BLaER1 treated with 17β-estradiol and CSF1 and Interleukin-3, amounts not matched to agents 10 nM and 100 nM (cell line): ENCODE data around the gene NONO.
"Not testable (repeated sequence)": the region's sequence is repeated elsewhere in the genome, so short reads cannot be mapped to it uniquely, and the experiment has no call there.

Experiments used
- H3K27ac ChIP-seq, 11 experiments: shearing (Covaris generic); formaldehyde crosslinking; 2 replicates each; pipeline ENCODE4 v1.8.1; 2022
- H3K27me3 ChIP-seq, 11 experiments: shearing (Covaris generic); formaldehyde crosslinking; 2 replicates each; pipeline ENCODE4 v1.8.1; 2022
- H3K36me3 ChIP-seq, 11 experiments: shearing (Covaris generic); formaldehyde crosslinking; 2 replicates each; pipeline ENCODE4 v1.8.1; 2022
- H3K4me1 ChIP-seq, 10 experiments: shearing (Covaris generic); formaldehyde crosslinking; 2 replicates each; pipeline ENCODE4 v1.8.1; 2022
- H3K4me2 ChIP-seq, 11 experiments: shearing (Covaris generic); formaldehyde crosslinking; 2 replicates each; pipeline ENCODE4 v1.8.1; 2022
- H3K4me3 ChIP-seq, 10 experiments: shearing (Covaris generic); formaldehyde crosslinking; 2 replicates each; pipeline ENCODE4 v1.8.1; 2022
- H3K9ac ChIP-seq, 11 experiments: shearing (Covaris generic); formaldehyde crosslinking; 2 replicates each; pipeline ENCODE4 v1.8.1; 2022
- H3K9me3 ChIP-seq, 11 experiments: shearing (Covaris generic); formaldehyde crosslinking; replicated peaks in 1 of 11; 2 replicates each; pipeline ENCODE4 v1.8.1; 2022
- H4K20me1 ChIP-seq, 11 experiments: shearing (Covaris generic); formaldehyde crosslinking; 2 replicates each; pipeline ENCODE4 v1.8.1; 2022
- Cebpa-rat ChIP-seq, 11 experiments: shearing (Covaris generic); IDR thresholded peaks; 2 replicates each; pipeline ENCODE4 v1.8.1; 2022

The NONO gene

DNA sequence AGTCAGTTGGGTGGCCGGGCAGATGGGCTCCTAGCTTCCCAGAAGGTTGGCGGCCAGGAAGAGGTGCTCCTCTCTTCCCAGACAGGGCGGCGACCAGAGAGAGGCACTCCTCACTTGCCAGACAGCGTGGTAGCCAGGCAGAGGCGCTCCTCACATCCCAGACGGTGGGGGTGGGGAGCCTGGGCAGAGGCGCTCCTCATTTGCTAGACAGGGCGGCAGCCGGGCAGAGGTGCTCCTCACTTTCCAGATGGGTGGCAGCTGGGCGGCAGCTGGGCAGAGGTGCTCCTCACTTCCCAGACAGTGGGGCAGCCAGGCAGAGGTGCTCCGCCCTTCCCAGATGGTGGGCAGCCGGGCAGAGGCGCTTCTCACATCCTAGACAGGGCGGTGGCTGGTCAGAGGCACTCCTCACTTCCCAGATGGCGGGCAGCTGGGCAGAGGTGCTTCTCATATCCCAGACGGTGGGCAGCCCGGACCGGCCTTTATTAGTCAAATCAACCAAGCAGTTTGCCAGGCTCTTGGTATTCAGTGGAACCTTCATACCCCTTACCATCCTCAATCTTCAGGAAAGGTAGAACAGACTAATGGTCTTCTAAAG lies 13.5 kb upstream of the NONO start:
- Histone ChIP-seq H3K9ac (no peak overlapping the region), H4K20me1 (no peaks in the 10 kb centered on the region), H3K27ac (no peak overlapping the region), H3K9me3 (peaks cover 27 to 67% (median 35%) of the 10 kb centered on the region in 11 experiments), H3K4me2 (no peak overlapping the region), H3K27me3 (peaks cover 0 to 44% (median 12%) of the 10 kb centered on the region in 11 experiments; a peak in 16 of 22 replicates), H3K4me3 (no peak overlapping the region), H3K4me1 (no peaks in the 10 kb centered on the region), H3K36me3 (no peaks in the 10 kb centered on the region)
- TF ChIP-seq Cebpa-rat (IDR thresholded peaks at IDR 0.05), result no peak

DNA sequence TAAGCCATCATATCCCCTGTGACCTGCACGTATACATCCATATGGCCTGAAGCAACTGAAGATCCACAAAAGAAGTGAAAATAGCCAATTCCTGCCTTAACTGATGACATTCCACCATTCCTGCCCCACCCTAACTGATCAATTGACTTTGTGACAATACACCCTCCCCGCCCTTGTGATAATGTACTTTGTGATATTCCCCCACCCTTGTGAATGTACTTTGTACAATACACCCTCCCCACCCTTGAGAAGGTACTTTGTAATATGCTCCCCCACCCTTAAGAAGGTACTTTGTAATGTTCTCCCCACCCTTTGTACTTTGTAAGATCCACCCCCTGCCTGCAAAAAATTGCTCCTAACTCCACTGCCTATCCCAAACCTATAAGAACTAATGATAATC lies 11.1 kb upstream of the NONO start:
- H3K27me3 ChIP-seq, result peaks cover 0 to 27% (median 6%) of the 10 kb centered on the region in 11 experiments; a peak in 12 of 22 replicates
- not testable (repeated sequence) for H3K36me3 ChIP-seq, H3K4me1 ChIP-seq, H3K4me3 ChIP-seq, H3K27ac ChIP-seq, H3K4me2 ChIP-seq, H4K20me1 ChIP-seq, H3K9ac ChIP-seq
- H3K9me3 ChIP-seq, result peaks cover 31 to 76% (median 42%) of the 10 kb centered on the region in 11 experiments

DNA sequence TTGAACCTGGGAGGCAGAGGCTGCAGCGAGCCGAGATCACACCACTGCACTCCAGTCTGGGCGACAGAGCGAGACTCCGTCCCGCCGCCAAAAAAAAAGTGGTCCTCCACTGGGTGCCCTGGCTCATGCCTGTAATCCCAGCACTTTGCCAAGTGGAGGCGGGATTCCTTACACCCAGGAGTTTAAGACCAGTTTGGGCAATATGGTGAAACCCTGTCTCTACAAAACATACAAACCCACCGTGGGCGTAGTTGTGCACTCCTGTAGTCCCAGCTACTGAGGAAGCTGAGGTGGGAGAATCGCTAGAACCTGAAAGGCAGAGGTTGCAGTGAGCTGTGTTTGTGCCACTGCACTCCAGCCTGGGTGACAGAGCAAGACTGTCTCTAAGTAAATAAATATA lies 2.1 kb upstream of the NONO start:
- not testable (repeated sequence) for H3K4me1 ChIP-seq, H3K27ac ChIP-seq, H3K9ac ChIP-seq, H3K4me3 ChIP-seq, H3K4me2 ChIP-seq
- Histone ChIP-seq H4K20me1 (peaks cover 16 to 26% (median 22%) of the 10 kb centered on the region in 11 experiments; a peak in 20 of 22 replicates), H3K9me3 (peaks cover 0 to 52% (median 14%) of the 10 kb centered on the region in 11 experiments; a peak in 16 of 22 replicates), H3K36me3 (peaks cover 0 to 18% (median 5%) of the 10 kb centered on the region in 11 experiments; a peak in 6 of 22 replicates), H3K27me3 (peaks cover 0 to 25% (median 17%) of the 10 kb centered on the region in 11 experiments; a peak in 18 of 22 replicates)

DNA sequence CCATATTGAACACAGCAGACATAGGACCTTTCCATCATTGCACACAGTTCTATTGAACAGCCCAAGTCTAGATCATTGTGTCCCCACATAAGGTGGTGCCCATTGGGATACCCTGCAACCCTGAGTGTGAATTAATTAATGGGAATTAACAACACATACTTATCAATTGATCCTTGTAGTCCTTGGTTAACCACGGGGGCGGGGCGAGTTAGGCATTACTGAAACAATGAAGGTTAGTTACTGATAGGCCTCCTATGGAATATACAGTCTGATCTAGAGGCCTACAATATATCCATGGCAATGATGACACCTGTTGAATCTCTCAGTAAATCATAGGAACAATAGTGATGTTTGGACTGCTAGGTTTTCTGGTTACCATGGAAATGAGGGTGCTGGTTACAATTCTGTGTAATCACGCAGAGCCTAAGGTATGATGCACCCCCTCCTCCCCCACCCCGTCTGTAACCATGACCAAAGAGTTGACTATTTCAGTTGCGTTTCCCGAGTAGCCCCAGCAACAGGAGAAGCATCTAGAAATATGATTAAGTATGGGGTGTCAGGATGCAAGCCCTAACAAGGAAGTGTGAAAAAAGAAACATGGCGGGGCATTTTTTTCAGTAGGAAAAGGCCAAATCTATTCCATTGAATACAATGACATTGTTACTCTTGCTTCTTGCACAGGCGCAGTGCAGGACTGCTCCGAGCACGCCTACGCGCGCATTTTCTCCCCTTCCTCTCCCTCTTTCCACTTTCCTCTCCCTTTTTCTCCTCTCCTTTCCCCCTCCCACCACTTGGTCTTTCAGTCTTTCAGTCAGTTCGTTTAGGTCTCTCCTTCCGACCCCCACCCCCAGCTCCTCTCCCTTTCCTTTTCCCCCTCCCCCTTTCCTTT lies 677 bp upstream of the NONO start:
- Histone ChIP-seq H3K36me3 (peaks cover 0 to 31% (median 10%) of the 10 kb centered on the region in 11 experiments; a peak in 14 of 22 replicates), H3K27ac (peak overlapping the region; percentile 90 to 99 (median 98)), H3K4me1 (peaks cover 3 to 17% (median 11%) of the 10 kb centered on the region in 10 experiments; a peak in 10 of 20 replicates), H3K4me2 (peak overlapping the region; percentile 29 to 60 (median 43); a peak in 20 of 22 replicates), H3K27me3 (peaks cover 0 to 40% (median 26%) of the 10 kb centered on the region in 11 experiments; a peak in 19 of 22 replicates), H3K4me3 (peak overlapping the region; percentile 32 to 82 (median 58); a peak in 16 of 20 replicates), H3K9me3 (peaks cover 0 to 38% (median 10%) of the 10 kb centered on the region in 11 experiments; a peak in 13 of 22 replicates), H4K20me1 (peaks cover 30 to 40% (median 37%) of the 10 kb centered on the region in 11 experiments; a peak in 21 of 22 replicates), H3K9ac (peak overlapping the region; percentile 83 to 99 (median 97))
- TF ChIP-seq Cebpa-rat (IDR thresholded peaks at IDR 0.05), result no peak

DNA sequence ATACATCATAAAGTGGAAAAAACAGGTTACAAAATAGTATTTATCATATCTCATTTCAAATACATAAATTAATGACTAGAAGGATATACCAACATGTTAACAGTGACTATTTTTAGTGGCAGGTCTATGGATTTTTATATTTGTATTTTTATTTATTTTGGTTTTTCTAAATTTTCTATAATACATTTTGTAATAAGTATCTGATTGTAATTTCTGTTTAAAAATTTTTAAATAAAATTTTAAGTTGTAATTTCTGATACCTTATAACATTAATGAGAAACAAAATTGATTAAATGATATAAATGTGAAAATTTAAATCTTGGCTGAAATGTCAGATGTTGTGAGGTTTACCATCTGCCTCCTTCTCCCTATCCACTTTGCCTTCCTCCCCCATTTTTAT lies 2.5 kb downstream of the NONO start:
- Histone ChIP-seq H3K9ac (peak overlapping the region; percentile 35 to 99 (median 97); a peak in 11 of 22 replicates), H3K27me3 (peaks cover 4 to 61% (median 42%) of the 10 kb centered on the region in 11 experiments; a peak in 19 of 22 replicates), H3K9me3 (peaks cover 0 to 30% (median 10%) of the 10 kb centered on the region in 11 experiments; a peak in 12 of 22 replicates), H3K27ac (no peak overlapping the region), H4K20me1 (peaks cover 62 to 72% (median 69%) of the 10 kb centered on the region in 11 experiments), H3K36me3 (peaks cover 11 to 62% (median 39%) of the 10 kb centered on the region in 11 experiments; a peak in 21 of 22 replicates), H3K4me2 (peak overlapping the region; percentile 54 to 84 (median 69); a peak in 21 of 22 replicates), H3K4me3 (peak overlapping the region; percentile 63 to 82 (median 73); a peak in 19 of 20 replicates), H3K4me1 (peaks cover 3 to 17% (median 12%) of the 10 kb centered on the region in 10 experiments; a peak in 10 of 20 replicates)
- no peak for TF ChIP-seq Cebpa-rat (IDR thresholded peaks at IDR 0.05)

DNA sequence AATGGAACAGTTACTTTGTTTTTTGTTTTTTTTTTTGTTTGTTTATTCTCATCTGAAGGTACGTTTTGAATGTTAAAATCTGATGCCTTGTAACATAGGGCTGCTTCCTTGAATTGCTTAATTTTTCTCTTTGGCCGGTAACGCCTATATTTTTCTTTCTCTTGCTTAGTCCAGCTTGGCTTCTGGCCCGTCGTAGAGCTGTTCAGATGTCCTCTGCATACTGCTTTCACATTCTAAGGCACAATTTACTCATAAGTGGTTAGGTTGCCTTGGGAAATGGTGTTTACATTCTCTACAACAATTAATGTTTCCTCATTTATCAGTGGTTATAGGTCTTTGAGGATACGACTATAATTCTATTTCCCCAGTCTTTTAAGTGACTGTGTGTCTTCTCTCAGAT lies 7.9 kb downstream of the NONO start:
- Histone ChIP-seq H4K20me1 (peaks cover 74 to 100% (median 98%) of the 10 kb centered on the region in 11 experiments), H3K36me3 (peaks cover 59 to 97% (median 91%) of the 10 kb centered on the region in 11 experiments), H3K4me3 (no peak overlapping the region), H3K27me3 (peaks cover 20 to 94% (median 74%) of the 10 kb centered on the region in 11 experiments; a peak in 21 of 22 replicates), H3K9ac (no peak overlapping the region), H3K4me2 (no peak overlapping the region), H3K27ac (no peak overlapping the region), H3K4me1 (peaks cover 3 to 13% (median 9%) of the 10 kb centered on the region in 10 experiments; a peak in 8 of 20 replicates), H3K9me3 (no peaks in the 10 kb centered on the region)
- TF ChIP-seq Cebpa-rat (IDR thresholded peaks at IDR 0.05), result no peak

DNA sequence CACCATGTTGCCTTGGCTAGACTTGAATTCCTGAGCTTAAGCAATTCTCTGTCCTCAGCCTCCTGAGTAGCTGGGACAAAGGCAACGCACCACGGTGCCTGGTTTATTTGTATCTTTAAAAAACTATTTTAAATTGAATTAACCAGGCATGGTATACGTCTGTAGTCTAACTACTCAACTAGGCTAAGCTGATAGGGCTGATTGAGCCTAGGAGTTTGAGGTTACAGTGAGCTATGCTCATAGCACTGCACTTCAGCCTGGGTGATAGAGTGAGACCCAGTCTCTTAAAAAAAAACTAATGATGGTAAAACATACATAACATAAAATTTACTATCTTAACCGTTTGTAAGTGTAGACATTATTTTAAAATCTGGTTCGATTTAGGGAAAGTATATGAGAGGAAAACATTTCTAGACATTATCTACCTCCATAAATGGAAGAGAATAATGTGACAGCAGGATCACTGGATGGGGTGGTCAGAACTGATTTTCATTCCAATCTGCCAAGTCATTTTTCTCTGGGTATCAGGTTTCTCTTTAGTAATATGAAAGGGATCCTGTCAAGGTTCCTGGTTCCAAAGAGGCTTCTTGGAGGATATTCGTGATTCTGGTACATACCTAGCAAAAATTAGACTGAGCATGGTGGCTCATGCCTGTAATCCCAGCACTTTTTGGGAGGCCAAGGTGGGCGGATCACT lies 9.4 kb downstream of the NONO start:
- H3K27ac ChIP-seq, result no peak overlapping the region
- H3K27me3 ChIP-seq, result peaks cover 32 to 94% (median 78%) of the 10 kb centered on the region in 11 experiments; a peak in 21 of 22 replicates
- peaks cover 0 to 9% (median 0%) of the 10 kb centered on the region in 10 experiments; a peak in 1 of 20 replicates for H3K4me1 ChIP-seq
- no peak overlapping the region for H3K4me3 ChIP-seq
- H3K4me2 ChIP-seq, result no peak overlapping the region
- peaks cover 63 to 100% (median 98%) of the 10 kb centered on the region in 11 experiments for H4K20me1 ChIP-seq
- no peak for TF ChIP-seq Cebpa-rat (IDR thresholded peaks at IDR 0.05)
- peaks cover 74 to 100% (median 97%) of the 10 kb centered on the region in 11 experiments for H3K36me3 ChIP-seq
- H3K9ac ChIP-seq, result no peak overlapping the region
- H3K9me3 ChIP-seq, result no peaks in the 10 kb centered on the region

DNA sequence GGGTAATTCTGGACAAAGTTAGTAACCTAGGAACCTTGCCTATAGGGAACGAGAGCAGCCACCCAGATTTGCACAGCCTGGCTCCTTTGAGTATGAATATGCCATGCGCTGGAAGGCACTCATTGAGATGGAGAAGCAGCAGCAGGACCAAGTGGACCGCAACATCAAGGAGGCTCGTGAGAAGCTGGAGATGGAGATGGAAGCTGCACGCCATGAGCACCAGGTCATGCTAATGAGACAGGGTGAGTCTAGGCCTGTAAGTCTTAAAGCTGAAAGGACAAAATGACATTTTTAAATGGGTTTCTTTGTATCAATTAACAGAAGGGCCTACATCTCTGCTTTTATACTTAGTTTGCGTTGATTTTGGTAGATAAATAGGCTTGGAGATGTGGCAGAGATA lies 13.4 kb downstream of the NONO start:
- peaks cover 0 to 11% (median 7%) of the 10 kb centered on the region in 10 experiments; a peak in 11 of 20 replicates for H3K4me1 ChIP-seq
- no peak overlapping the region for H3K4me2 ChIP-seq
- no peaks in the 10 kb centered on the region for H3K9me3 ChIP-seq
- H3K27ac ChIP-seq, result no peak overlapping the region
- H3K9ac ChIP-seq, result no peak overlapping the region
- TF ChIP-seq Cebpa-rat (IDR thresholded peaks at IDR 0.05), result no peak
- peaks cover 31 to 100% (median 95%) of the 10 kb centered on the region in 11 experiments; a peak in 21 of 22 replicates for H4K20me1 ChIP-seq
- H3K27me3 ChIP-seq, result peaks cover 39 to 95% (median 82%) of the 10 kb centered on the region in 11 experiments
- H3K4me3 ChIP-seq, result no peak overlapping the region
- H3K36me3 ChIP-seq, result peaks cover 85 to 100% (median 91%) of the 10 kb centered on the region in 11 experiments
